ENCODE measurements around the gene SCO1.

Gene SCO1

DNA sequence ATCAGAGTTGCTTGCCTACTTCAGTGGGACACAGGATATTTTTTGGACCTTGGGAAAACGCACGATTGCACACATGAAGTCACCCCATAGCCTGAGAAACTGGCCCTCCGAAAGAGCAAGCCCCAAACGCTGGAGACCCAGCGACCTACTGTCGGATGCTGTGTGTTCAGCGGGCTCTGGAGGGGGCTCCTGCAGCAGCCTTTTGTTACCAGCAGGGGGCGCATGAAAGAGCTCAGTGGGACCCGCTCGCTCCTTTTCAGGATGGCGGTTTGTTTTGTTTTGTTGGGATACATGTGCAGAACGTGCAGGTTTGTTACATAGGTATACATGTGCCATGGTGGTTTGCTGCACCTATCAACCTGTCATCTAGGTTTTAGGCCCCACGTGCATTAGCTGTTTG is 68.6 kb downstream of the SCO1 start:
- TF ChIP-seq, protein P1, sequence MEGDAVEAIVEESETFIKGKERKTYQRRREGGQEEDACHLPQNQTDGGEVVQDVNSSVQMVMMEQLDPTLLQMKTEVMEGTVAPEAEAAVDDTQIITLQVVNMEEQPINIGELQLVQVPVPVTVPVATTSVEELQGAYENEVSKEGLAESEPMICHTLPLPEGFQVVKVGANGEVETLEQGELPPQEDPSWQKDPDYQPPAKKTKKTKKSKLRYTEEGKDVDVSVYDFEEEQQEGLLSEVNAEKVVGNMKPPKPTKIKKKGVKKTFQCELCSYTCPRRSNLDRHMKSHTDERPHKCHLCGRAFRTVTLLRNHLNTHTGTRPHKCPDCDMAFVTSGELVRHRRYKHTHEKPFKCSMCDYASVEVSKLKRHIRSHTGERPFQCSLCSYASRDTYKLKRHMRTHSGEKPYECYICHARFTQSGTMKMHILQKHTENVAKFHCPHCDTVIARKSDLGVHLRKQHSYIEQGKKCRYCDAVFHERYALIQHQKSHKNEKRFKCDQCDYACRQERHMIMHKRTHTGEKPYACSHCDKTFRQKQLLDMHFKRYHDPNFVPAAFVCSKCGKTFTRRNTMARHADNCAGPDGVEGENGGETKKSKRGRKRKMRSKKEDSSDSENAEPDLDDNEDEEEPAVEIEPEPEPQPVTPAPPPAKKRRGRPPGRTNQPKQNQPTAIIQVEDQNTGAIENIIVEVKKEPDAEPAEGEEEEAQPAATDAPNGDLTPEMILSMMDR (IDR thresholded peaks at IDR 0.05; ENCODE audit: extremely low read depth, insufficient read depth, missing control alignments): peak; percentile 34
- in situ Hi-C loops (cut with MboI; ENCODE audit: low pct_unique_long_range_greater_than_20kb, low sequenced_read_pairs, unreplicated experiment): no loop called here
- DNase-seq (ENCODE audit: low spot score): no peak

DNA sequence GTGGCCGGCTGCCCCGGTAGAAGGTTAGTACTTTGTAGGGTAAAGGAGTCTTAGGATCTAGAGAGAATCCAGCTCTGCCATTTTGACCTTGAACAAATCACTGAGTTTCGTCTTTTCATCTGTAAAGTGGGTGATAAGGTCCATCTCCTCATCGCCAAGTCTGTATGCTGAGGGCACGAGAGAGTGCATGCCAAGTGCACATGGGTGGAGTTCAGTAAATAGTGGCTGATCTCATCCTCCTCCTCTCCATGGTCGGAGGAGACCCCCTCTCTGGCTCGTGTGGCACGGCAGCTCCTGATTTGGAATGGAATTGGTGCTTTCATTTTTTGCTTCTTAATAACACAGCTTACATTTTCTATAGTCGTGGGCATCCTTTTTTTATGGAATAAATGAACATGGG is 70.9 kb downstream of the SCO1 start:
- in situ Hi-C loops (cut with MboI; ENCODE audit: low pct_unique_long_range_greater_than_20kb, low sequenced_read_pairs, unreplicated experiment): no loop called here
- TF ChIP-seq, protein P1 (IDR thresholded peaks at IDR 0.05; ENCODE audit: extremely low read depth, insufficient read depth, missing control alignments): no peak
- no peak for DNase-seq (ENCODE audit: low spot score)

DNA sequence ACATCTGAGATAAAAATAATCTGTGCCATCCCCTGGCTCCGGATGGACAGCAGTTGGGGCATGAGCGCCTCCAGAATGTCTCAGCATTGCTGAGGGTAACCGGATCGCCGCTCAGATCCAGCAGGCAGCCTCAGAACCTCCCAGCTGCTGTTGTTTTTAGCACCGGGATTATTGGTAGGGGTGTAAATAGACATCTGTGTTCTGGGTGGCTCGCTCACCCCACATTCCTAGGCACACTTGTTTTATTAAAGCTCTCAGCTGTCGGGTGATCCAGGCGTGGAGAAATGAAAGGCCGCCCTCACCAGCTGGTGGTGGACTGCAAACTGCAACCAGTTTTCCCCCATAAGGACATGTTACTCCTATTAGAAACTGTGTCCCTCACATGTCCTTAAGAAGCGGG is 72.4 kb downstream of the SCO1 start:
- in situ Hi-C loops (cut with MboI; ENCODE audit: low pct_unique_long_range_greater_than_20kb, low sequenced_read_pairs, unreplicated experiment): loop anchor here (25.0 kb wide), 2 partner anchors 288 to 663 kb away; no protein-coding TSS in a partner anchor
- TF ChIP-seq, protein P1 (IDR thresholded peaks at IDR 0.05; ENCODE audit: extremely low read depth, insufficient read depth, missing control alignments): no peak
- no peak for DNase-seq (ENCODE audit: low spot score)

DNA sequence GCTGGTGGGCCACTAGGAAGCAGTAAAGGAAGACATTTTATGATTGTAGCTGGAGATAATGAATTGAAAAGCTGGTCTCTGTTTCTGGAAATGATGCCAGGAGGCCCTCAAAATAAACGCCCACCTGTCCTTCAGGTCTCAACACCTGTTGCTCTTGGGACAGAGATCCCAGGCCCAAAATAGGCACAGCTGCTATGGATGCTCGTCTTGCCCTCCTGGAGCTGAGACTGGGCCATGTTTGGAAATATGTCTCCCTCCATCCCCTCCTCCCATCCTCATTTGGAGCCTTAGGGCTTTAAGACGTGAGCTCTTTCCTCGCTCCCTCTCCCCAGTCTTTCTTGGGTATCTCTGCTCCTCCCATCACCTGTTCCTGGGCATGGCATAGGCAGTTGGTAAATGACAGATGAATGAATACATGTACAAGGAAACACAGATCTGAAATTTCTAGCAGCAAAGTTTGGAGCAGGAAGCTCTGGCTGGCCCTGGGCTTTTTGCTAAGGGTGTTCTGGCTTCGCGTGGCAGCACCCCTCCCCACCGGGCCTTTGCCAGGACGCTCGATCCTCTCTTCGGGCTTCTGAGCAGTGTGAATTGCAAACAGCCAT is 73.5 kb downstream of the SCO1 start:
- TF ChIP-seq, protein P1 (IDR thresholded peaks at IDR 0.05; ENCODE audit: extremely low read depth, insufficient read depth, missing control alignments): no peak
- no peak for DNase-seq (ENCODE audit: low spot score)
- in situ Hi-C loops (cut with MboI; ENCODE audit: low pct_unique_long_range_greater_than_20kb, low sequenced_read_pairs, unreplicated experiment): loop anchor here (25.0 kb wide), 2 partner anchors 287 to 662 kb away; no protein-coding TSS in a partner anchor

DNA sequence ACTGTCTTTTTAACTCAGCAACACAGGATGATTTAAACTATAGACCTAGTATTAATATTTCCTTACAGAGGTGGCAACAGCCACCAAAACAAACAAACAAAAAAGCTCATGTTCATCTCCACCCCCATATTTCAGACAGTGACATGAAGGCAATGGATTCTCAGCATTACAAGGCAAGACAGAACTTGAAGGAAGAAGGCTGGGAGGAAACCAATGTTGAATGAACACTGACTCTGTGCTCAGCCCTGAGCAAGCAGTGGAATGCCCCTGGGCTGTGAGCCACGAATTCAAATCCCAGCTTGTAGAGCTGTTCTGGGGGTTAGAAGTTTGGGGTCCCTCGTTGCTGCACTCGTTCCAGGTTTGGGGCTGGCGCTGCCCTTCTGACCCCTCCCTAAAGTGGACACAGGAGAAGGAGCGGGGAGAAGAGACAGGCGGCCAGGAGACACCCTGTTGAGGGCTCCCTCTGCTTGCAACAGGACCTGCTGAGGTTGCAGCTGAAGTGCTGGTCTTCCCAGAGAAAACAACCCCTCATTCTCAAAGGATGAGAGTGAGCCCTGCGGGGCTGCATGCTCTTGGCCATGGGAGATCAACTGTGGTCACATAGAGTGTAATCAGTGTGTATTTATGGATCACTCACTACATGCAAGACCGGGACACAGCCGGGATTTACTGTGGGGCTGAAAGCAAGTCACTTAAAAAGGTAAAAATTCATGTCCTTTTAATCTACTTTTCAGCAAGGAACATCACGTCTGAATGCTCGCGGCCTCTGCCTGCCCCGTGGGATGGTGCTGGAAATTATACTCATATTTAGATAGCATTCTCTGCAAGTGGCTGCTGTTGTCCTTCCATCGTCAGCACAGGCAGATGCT is 74.5 kb downstream of the SCO1 start:
- in situ Hi-C loops (cut with MboI; ENCODE audit: low pct_unique_long_range_greater_than_20kb, low sequenced_read_pairs, unreplicated experiment): loop anchor here (25.0 kb wide), 2 partner anchors 286 to 661 kb away; no protein-coding TSS in a partner anchor
- no peak for DNase-seq (ENCODE audit: low spot score)
- TF ChIP-seq, protein P1 (IDR thresholded peaks at IDR 0.05; ENCODE audit: extremely low read depth, insufficient read depth, missing control alignments): no peak
